ENCODE data around the gene C10orf67.
A peak's percentile ranks its signal among the peaks of the same experiment; 100 is the strongest.

C10orf67 gene

GRCh38 chr10:23294638-23295247, 49.9 kb downstream of the C10orf67 start:
- peak; percentile 52; the same call in 1 of the 3 replicates for ATAC-seq
- no peak for TF ChIP-seq PPARA (CRISPR knock-in tag; IDR thresholded peaks at IDR 0.05; ENCODE audit: borderline replicate concordance)
- no peak for TF ChIP-seq TSHZ2 (CRISPR knock-in tag; IDR thresholded peaks at IDR 0.05)
- TF ChIP-seq ZNF8 (CRISPR knock-in tag; IDR thresholded peaks at IDR 0.05), result no peak
- no peak for TF ChIP-seq TOX (CRISPR knock-in tag; IDR thresholded peaks at IDR 0.05; ENCODE audit: borderline replicate concordance)
- TF ChIP-seq ZFP30 (CRISPR knock-in tag; IDR thresholded peaks at IDR 0.05), result no peak
- no peak for TF ChIP-seq SNAI2 (CRISPR knock-in tag; IDR thresholded peaks at IDR 0.05)
- TF ChIP-seq ZNF565 (CRISPR knock-in tag; conservative IDR thresholded peaks at IDR 0.05; ENCODE audit: low read depth), result no peak
- no peak for TF ChIP-seq CSDC2 (CRISPR knock-in tag; IDR thresholded peaks at IDR 0.05)
- TF ChIP-seq POU6F1 (CRISPR knock-in tag; IDR thresholded peaks at IDR 0.05; ENCODE audit: borderline replicate concordance, low read depth), result no peak
- TF ChIP-seq ARNTL (CRISPR knock-in tag; IDR thresholded peaks at IDR 0.05; ENCODE audit: borderline replicate concordance, low read depth), result no peak

GRCh38 chr10:23293973-23294590, 50.5 kb downstream of the C10orf67 start:
- TF ChIP-seq CREB5 (CRISPR knock-in tag; IDR thresholded peaks at IDR 0.05; ENCODE audit: low read depth) (no peak), PPARA (CRISPR knock-in tag; IDR thresholded peaks at IDR 0.05; ENCODE audit: borderline replicate concordance) (no peak)
- no peak for ATAC-seq

GRCh38 chr10:23293145-23293724, 51.4 kb downstream of the C10orf67 start:
- ATAC-seq, result peak; percentile 92
- TF ChIP-seq BACH2 (CRISPR knock-in tag; IDR thresholded peaks at IDR 0.05; ENCODE audit: borderline replicate concordance) (no peak), ESRRG (CRISPR knock-in tag; IDR thresholded peaks at IDR 0.05) (no peak), TCF4 (CRISPR knock-in tag; IDR thresholded peaks at IDR 0.05; ENCODE audit: borderline replicate concordance) (no peak), CSDC2 (CRISPR knock-in tag; IDR thresholded peaks at IDR 0.05) (no peak)

- TF ChIP-seq ESRRG (CRISPR knock-in tag; IDR thresholded peaks at IDR 0.05), result no peak
- no peak for TF ChIP-seq ZC3H10 (CRISPR knock-in tag; IDR thresholded peaks at IDR 0.05)
- no peak for TF ChIP-seq ZFP30 (CRISPR knock-in tag; IDR thresholded peaks at IDR 0.05)
- TF ChIP-seq TCF4 (CRISPR knock-in tag; IDR thresholded peaks at IDR 0.05; ENCODE audit: borderline replicate concordance), result no peak
- no peak for TF ChIP-seq OSR1 (CRISPR knock-in tag; IDR thresholded peaks at IDR 0.05)
- no peak for TF ChIP-seq CSDC2 (CRISPR knock-in tag; IDR thresholded peaks at IDR 0.05)
- no peak for TF ChIP-seq ARNTL (CRISPR knock-in tag; IDR thresholded peaks at IDR 0.05; ENCODE audit: borderline replicate concordance, low read depth)
- no peak for TF ChIP-seq RARB (CRISPR knock-in tag; IDR thresholded peaks at IDR 0.05)
- TF ChIP-seq ISL1 (CRISPR knock-in tag; IDR thresholded peaks at IDR 0.05), result no peak
- no peak for TF ChIP-seq GLIS3 (CRISPR knock-in tag; IDR thresholded peaks at IDR 0.05)
- no peak for TF ChIP-seq SNAI2 (CRISPR knock-in tag; IDR thresholded peaks at IDR 0.05)
- TF ChIP-seq ZNF70 (CRISPR knock-in tag; IDR thresholded peaks at IDR 0.05), result no peak
- no peak for TF ChIP-seq CREB5 (CRISPR knock-in tag; IDR thresholded peaks at IDR 0.05; ENCODE audit: low read depth)
- no peak for TF ChIP-seq ZNF565 (CRISPR knock-in tag; conservative IDR thresholded peaks at IDR 0.05; ENCODE audit: low read depth)
- TF ChIP-seq BACH2 (CRISPR knock-in tag; IDR thresholded peaks at IDR 0.05; ENCODE audit: borderline replicate concordance), result no peak
- TF ChIP-seq CSRNP3 (CRISPR knock-in tag; IDR thresholded peaks at IDR 0.05), result no peak
- no peak for TF ChIP-seq TSHZ2 (CRISPR knock-in tag; IDR thresholded peaks at IDR 0.05)
- ATAC-seq, result no peak
Observed at GRCh38 chr10:23291551-23292334, 52.9 kb downstream of the C10orf67 start.
